ENCODE measurements around the gene INCENP. TPM values are rescaled to one million over a fixed set of nuclear protein-coding genes. Genes with fewer than 3 reads are reported as not detected.

The INCENP gene
- total RNA-seq, 2 experiments from 2014 or later, result 126 to 130 TPM

GRCh38 chr11:62108971-62109404 is 14.8 kb upstream of the INCENP start:
- intact Hi-C loops (cut with micrococcal nuclease), result loop anchor here (5.0 kb wide), 1 partner anchor 212 kb away; no protein-coding TSS in a partner anchor
- ChIA-PET POLR2A (interaction anchor here (1.7 kb wide), 1 partner anchor 14 kb away, joined by 5 read pairs; the partner anchor contains the start of gene INCENP), CTCF (interaction anchor here (0.9 to 8.4 kb wide), 25 partner anchors 8 to 361 kb away, joined by 4 to 162 read pairs (median 9); partner anchors contain the start of genes BEST1, FADS3 and FTH1)
- DNase-seq (no peak), ATAC-seq (no peak)
- Mint-ChIP-seq H3K27me3 (no peaks in the 10 kb centered on the region), H3K4me3 (no peak overlapping the region), H3K9me3 (peaks cover 5% of the 10 kb centered on the region), H3K4me1 (ENCODE audit: low read depth) (peaks cover 16% of the 10 kb centered on the region), H3K27ac (no peak overlapping the region), H3K36me3 (ENCODE audit: low read depth) (no peaks in the 10 kb centered on the region)
- TF ChIP-seq, protein P1, sequence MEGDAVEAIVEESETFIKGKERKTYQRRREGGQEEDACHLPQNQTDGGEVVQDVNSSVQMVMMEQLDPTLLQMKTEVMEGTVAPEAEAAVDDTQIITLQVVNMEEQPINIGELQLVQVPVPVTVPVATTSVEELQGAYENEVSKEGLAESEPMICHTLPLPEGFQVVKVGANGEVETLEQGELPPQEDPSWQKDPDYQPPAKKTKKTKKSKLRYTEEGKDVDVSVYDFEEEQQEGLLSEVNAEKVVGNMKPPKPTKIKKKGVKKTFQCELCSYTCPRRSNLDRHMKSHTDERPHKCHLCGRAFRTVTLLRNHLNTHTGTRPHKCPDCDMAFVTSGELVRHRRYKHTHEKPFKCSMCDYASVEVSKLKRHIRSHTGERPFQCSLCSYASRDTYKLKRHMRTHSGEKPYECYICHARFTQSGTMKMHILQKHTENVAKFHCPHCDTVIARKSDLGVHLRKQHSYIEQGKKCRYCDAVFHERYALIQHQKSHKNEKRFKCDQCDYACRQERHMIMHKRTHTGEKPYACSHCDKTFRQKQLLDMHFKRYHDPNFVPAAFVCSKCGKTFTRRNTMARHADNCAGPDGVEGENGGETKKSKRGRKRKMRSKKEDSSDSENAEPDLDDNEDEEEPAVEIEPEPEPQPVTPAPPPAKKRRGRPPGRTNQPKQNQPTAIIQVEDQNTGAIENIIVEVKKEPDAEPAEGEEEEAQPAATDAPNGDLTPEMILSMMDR (IDR thresholded peaks at IDR 0.05), result no peak

GRCh38 chr11:62115085-62115694 is 8.6 kb upstream of the INCENP start:
- Mint-ChIP-seq H3K36me3 (ENCODE audit: low read depth) (no peaks in the 10 kb centered on the region), H3K27ac (no peak overlapping the region), H3K4me1 (ENCODE audit: low read depth) (peaks cover 2% of the 10 kb centered on the region), H3K4me3 (no peak overlapping the region), H3K27me3 (no peaks in the 10 kb centered on the region), H3K9me3 (peaks cover 6% of the 10 kb centered on the region)
- intact Hi-C loops (cut with micrococcal nuclease), result no loop called here
- ChIA-PET CTCF (interaction anchor here (1.6 to 4.8 kb wide), 3 partner anchors 7 to 33 kb away, joined by 3 to 37 read pairs (median 10); no protein-coding TSS in a partner anchor), POLR2A (interaction anchor here (0.5 kb wide), 1 partner anchor 95 kb away, joined by 3 read pairs; no protein-coding TSS in a partner anchor)
- ATAC-seq, result no peak
- no peak for DNase-seq
- TF ChIP-seq, protein P1 (IDR thresholded peaks at IDR 0.05), result no peak

- H3K36me3 Mint-ChIP-seq (ENCODE audit: low read depth), result no peaks in the 10 kb centered on the region
- no peaks in the 10 kb centered on the region for H3K27me3 Mint-ChIP-seq
- ChIA-PET CTCF (interaction anchor here (1.6 to 4.8 kb wide), 2 partner anchors 8 to 14 kb away, joined by 3 to 37 read pairs; no protein-coding TSS in a partner anchor), POLR2A (no interaction called here)
- peaks cover 6% of the 10 kb centered on the region for H3K9me3 Mint-ChIP-seq
- ATAC-seq, result no peak
- no peak overlapping the region for H3K27ac Mint-ChIP-seq
- H3K4me3 Mint-ChIP-seq, result no peak overlapping the region
- H3K4me1 Mint-ChIP-seq (ENCODE audit: low read depth), result peaks cover 2% of the 10 kb centered on the region
- no peak for DNase-seq
- intact Hi-C loops (cut with micrococcal nuclease), result no loop called here
- TF ChIP-seq, protein P1 (IDR thresholded peaks at IDR 0.05), result no peak
These were observed 7.4 kb upstream of the INCENP start for GRCh38 chr11:62116451-62116850.

DNA sequence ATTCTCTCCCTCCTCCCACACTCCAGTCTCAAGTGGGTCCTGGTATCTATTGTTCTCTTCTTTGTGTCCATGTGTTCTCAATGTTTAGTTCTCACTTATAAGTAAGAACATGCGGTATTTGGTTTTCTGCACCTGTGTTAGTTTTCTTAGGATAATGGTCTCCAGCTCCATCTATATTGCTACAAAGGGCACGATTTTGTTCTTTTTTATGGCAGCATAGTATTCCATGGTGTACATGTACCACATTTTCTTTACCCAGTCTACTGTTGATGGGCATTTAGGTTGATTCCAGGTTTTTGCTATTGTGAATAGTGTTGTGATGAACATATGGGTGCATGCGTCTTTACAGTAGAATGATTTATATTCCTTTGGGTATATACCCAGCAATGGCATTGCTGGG is 4.2 kb upstream of the INCENP start:
- CTCF ChIA-PET, result interaction anchor here (1.4 to 4.8 kb wide), 4 partner anchors 11 to 221 kb away, joined by 3 to 37 read pairs (median 14); no protein-coding TSS in a partner anchor

More for the DNA sequence above, 4.2 kb upstream of the INCENP start:
- H3K4me1 Mint-ChIP-seq (ENCODE audit: low read depth), result peaks cover 7% of the 10 kb centered on the region
- DNase-seq (no peak), ATAC-seq (no peak)
- H3K27me3 Mint-ChIP-seq, result no peaks in the 10 kb centered on the region
- TF ChIP-seq, protein P1 (IDR thresholded peaks at IDR 0.05), result no peak
- intact Hi-C loops (cut with micrococcal nuclease), result no loop called here
- H3K9me3 Mint-ChIP-seq, result peaks cover 6% of the 10 kb centered on the region
- POLR2A ChIA-PET, result no interaction called here
- no peak overlapping the region for H3K27ac Mint-ChIP-seq
- H3K4me3 Mint-ChIP-seq, result no peak overlapping the region
- H3K36me3 Mint-ChIP-seq (ENCODE audit: low read depth), result peaks cover 2% of the 10 kb centered on the region
